Colonic mucosa (tissue), 4 donors: ENCODE results near the gene BTRC. TPM values are rescaled to one million over a fixed set of nuclear protein-coding genes. Genes with fewer than 3 reads are reported as not detected.

ENCODE experiments used
- DNase-seq: peaks from one replicate; pipeline ENCODE4 v3.0.0-alpha.2; 2020
- H3K27ac ChIP-seq: fragments of 200-600 bp; one replicate; pipeline ENCODE4 v1.8.0; 2021
- H3K27me3 ChIP-seq: fragments of 200-600 bp; one replicate; pipeline ENCODE4 v1.8.0; 2021
- H3K36me3 ChIP-seq: fragments of 200-600 bp; one replicate; pipeline ENCODE4 v1.8.0; 2021
- H3K4me1 ChIP-seq: fragments of 200-600 bp; one replicate; pipeline ENCODE4 v1.8.0; 2021; ENCODE audit warnings: mild to moderate bottlenecking
- H3K4me3 ChIP-seq: fragments of 200-600 bp; one replicate; pipeline ENCODE4 v1.8.0; 2021
- H3K9ac ChIP-seq, 2 donors: one replicate each; pipeline ENCODE4 v1.7.0; 2013; ENCODE audit warnings: control low read depth in 2 of 2, low read depth in 2 of 2, low read length in 2 of 2
- H3K9me3 ChIP-seq: fragments of 200-600 bp; one replicate; pipeline ENCODE4 v1.8.0; 2021
- intact Hi-C: fragments of 100-400 bp; cut with DNase I; formaldehyde crosslinking; loops from one replicate; pipeline ENCODE4 v1.14.1; 2022
- total RNA-seq, 2 donors: library from RNA; stranded (reverse); fragmentation: NEBNext Ultra II Directional in 1 of 2; extraction: Animal tissue kit (Norgen Biotek cat#: 25700) in 1 of 2; gene quantifications; one replicate each; pipeline ENCODE4 v1.2.1, GENCODE V29; 2021
- TF ChIP-seq, protein P1 (sequence below): fragments of 200-600 bp; IDR thresholded peaks from one replicate; pipeline ENCODE4 v1.8.0; 2022; ENCODE audit warnings: antibody characterized with exemption, mild to moderate bottlenecking
- donor health status: healthy.
- donor health status: DM: no; HTN: no; CAD: no.
- donor health status: DM: no; HTN: no; CAD: no.

The BTRC gene
- total RNA-seq, 2 donors from 2014 or later, result 9.9 to 10.5 TPM

- TF ChIP-seq, protein P1, sequence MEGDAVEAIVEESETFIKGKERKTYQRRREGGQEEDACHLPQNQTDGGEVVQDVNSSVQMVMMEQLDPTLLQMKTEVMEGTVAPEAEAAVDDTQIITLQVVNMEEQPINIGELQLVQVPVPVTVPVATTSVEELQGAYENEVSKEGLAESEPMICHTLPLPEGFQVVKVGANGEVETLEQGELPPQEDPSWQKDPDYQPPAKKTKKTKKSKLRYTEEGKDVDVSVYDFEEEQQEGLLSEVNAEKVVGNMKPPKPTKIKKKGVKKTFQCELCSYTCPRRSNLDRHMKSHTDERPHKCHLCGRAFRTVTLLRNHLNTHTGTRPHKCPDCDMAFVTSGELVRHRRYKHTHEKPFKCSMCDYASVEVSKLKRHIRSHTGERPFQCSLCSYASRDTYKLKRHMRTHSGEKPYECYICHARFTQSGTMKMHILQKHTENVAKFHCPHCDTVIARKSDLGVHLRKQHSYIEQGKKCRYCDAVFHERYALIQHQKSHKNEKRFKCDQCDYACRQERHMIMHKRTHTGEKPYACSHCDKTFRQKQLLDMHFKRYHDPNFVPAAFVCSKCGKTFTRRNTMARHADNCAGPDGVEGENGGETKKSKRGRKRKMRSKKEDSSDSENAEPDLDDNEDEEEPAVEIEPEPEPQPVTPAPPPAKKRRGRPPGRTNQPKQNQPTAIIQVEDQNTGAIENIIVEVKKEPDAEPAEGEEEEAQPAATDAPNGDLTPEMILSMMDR, result no peak
Measured at GRCh38 chr10:101504438-101504837, 150.5 kb downstream of the BTRC start.

DNA sequence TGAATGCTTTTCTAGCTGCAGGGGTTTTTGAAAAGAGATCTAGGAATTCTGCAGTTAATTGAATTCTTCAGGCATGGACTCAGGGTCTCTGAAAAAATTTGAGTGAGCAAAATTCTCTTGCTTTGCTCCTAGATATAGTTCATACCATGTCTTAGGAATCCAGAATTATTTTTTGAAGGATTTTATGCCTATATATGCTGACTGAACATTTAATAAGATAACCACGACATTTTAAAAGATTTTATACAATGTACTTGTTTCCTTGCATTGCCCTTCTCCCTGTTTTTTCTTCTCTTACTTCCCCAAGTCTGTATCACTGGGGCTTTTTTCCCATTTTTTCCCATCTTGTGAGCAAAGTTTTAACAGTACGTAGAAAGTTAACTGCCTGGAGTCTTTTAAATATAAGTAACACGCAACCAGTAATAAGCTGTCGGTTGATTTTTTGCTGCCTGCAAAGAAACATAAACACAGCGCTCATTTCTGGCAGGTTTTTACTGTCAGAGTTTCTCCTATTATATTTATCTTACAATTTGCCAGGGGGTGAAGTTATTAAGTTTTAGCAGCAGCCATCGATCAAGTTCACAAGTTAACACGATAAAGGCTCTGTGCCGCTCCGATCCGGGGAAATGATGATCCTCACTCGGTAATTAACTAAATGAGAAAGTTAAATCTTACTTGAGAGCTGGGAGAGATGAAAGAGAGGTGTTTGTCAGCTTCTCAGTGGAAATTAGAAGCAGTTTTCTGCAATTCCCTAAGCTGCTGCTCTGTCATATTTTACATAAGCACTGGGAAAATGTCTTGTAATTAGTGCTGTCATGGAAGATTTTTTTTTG, 153.1 kb downstream of the BTRC start:
- TF ChIP-seq, protein P1, result no peak
- Histone ChIP-seq H3K4me1 (no peaks in the 10 kb centered on the region), H3K27ac (no peak overlapping the region), H3K9me3 (no peaks in the 10 kb centered on the region), H3K4me3 (no peak overlapping the region), H3K36me3 (no peaks in the 10 kb centered on the region), H3K9ac (no peak overlapping the region), H3K27me3 (no peaks in the 10 kb centered on the region)
- DNase-seq, result no peak
- intact Hi-C loops, result no loop called here

More at GRCh38 chr10:101504438-101504837, 150.5 kb downstream of the BTRC start:
- no peak for DNase-seq
- Histone ChIP-seq H3K9ac (no peak overlapping the region), H3K4me3 (no peak overlapping the region), H3K27me3 (no peaks in the 10 kb centered on the region), H3K4me1 (no peaks in the 10 kb centered on the region), H3K9me3 (no peaks in the 10 kb centered on the region), H3K36me3 (no peaks in the 10 kb centered on the region), H3K27ac (no peak overlapping the region)
- intact Hi-C loops, result no loop called here

DNA sequence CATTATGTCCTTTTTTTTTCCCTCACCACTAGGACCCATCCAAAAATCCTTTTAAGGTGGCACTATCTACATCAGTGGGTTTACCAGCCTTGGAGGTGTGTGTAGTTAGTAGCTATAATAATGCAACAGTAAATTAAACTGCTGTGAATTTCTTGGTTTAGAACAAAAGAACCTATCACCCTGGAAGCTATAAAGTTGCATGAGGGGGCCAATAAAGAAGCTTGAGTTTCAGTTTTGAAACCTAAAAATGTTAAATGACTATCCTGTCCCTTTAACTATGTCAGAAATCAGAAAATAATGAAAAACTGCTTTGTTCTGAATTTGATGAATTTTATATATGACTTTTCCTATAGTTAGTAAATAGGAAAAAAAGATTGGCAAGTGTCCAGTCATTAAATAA, 153.9 kb downstream of the BTRC start:
- intact Hi-C loops, result no loop called here
- TF ChIP-seq, protein P1, result no peak
- no peak for DNase-seq
- no peak overlapping the region for H3K27ac ChIP-seq
- no peaks in the 10 kb centered on the region for H3K36me3 ChIP-seq
- no peaks in the 10 kb centered on the region for H3K4me1 ChIP-seq
- H3K9ac ChIP-seq, result no peak overlapping the region
- no peaks in the 10 kb centered on the region for H3K27me3 ChIP-seq
- H3K9me3 ChIP-seq, result no peaks in the 10 kb centered on the region
- H3K4me3 ChIP-seq, result no peak overlapping the region

DNA sequence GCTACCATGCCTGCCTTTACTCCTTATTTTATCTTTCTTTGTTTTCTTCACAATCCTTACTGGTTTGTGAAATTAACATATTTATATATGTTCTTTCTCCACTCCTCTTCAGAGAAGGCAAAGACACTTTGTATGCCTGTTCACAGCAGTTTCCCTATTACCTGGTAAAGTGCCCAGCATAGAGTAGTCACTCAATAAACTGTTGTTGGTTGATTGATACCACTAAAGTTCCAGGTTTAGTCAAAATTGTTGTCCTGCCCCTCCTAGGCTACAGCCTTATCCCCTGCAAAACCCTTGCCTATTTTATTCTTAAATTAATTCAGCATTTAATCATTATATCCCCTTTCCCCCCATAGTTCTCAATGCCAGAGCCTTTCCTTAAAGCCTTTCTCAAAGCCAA, 158.0 kb downstream of the BTRC start:
- no peaks in the 10 kb centered on the region for H3K36me3 ChIP-seq
- no peak for DNase-seq
- no peak overlapping the region for H3K4me3 ChIP-seq
- H3K9me3 ChIP-seq, result no peaks in the 10 kb centered on the region
- intact Hi-C loops, result no loop called here
- H3K9ac ChIP-seq, result no peak overlapping the region
- TF ChIP-seq, protein P1, result no peak
- no peaks in the 10 kb centered on the region for H3K4me1 ChIP-seq
- no peak overlapping the region for H3K27ac ChIP-seq
- H3K27me3 ChIP-seq, result no peaks in the 10 kb centered on the region

DNA sequence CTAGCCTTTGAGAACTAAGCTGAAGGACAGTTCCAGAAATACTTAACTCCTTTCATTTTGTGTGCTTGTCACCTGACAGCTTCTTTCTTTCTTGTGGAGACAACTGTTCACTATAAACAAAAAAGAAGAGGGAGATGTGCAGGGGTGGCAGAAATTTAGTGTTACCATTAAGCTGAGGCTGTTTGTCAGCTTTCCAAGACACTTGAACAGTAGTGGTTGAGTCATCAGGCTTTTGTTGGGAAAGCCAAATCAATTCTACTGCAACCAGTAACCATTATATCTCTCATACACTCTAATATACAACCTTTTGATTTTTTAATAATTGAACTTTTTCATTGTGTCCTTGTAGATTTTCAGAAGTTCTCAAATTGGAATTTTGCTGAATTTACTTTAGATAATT, 158.8 kb downstream of the BTRC start:
- Histone ChIP-seq H3K9me3 (no peaks in the 10 kb centered on the region), H3K9ac (no peak overlapping the region), H3K27ac (no peak overlapping the region), H3K4me3 (no peak overlapping the region), H3K27me3 (no peaks in the 10 kb centered on the region), H3K36me3 (no peaks in the 10 kb centered on the region), H3K4me1 (no peaks in the 10 kb centered on the region)
- no peak for DNase-seq
- TF ChIP-seq, protein P1, result no peak
- intact Hi-C loops, result no loop called here
